ENCODE data around the gene ANKRD34A.

DNA sequence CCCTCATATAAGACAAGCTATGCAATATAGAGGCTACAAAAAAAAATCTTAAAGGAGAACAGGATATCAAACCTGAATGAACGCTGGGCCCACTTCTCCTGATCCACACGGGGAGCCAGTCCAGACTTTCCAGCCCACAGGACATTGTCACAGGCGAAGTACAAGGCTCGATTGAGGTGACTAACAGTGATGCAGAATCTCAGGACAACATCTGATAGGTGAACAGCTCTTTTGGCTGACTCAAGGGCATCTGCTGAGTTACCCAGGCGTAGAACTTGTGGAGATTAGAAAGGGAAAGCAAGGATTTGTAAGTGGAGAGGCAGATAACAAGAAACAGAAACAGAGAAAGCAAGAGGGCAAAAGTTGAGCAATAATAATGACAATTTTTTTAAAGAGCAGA lies 47.6 kb downstream of the ANKRD34A start:
- no peak for TF ChIP-seq POLR2A (IDR thresholded peaks at IDR 0.05)
- TF ChIP-seq, protein P1, sequence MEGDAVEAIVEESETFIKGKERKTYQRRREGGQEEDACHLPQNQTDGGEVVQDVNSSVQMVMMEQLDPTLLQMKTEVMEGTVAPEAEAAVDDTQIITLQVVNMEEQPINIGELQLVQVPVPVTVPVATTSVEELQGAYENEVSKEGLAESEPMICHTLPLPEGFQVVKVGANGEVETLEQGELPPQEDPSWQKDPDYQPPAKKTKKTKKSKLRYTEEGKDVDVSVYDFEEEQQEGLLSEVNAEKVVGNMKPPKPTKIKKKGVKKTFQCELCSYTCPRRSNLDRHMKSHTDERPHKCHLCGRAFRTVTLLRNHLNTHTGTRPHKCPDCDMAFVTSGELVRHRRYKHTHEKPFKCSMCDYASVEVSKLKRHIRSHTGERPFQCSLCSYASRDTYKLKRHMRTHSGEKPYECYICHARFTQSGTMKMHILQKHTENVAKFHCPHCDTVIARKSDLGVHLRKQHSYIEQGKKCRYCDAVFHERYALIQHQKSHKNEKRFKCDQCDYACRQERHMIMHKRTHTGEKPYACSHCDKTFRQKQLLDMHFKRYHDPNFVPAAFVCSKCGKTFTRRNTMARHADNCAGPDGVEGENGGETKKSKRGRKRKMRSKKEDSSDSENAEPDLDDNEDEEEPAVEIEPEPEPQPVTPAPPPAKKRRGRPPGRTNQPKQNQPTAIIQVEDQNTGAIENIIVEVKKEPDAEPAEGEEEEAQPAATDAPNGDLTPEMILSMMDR (IDR thresholded peaks at IDR 0.05) = no peak

Measured in uterus (tissue), 2 donors.